ENCODE data around the gene EXOC3L2.

GRCh38 chr19:45195764-45196163, 49.4 kb downstream of the EXOC3L2 start:
- TF ChIP-seq REST (IDR thresholded peaks at IDR 0.05; ENCODE audit: insufficient read depth in 1 of 2, low read depth in 2 of 2, low read length in 2 of 2): no peak
- no peak for TF ChIP-seq POLR2AphosphoS5 (IDR thresholded peaks at IDR 0.05; ENCODE audit: low read depth, low read length)

Measured in PFSK-1 (cell line).